H1 (cell line): ENCODE data around the gene ASTN2. TPM values are rescaled to one million over a fixed set of nuclear protein-coding genes. Genes with fewer than 3 reads are reported as not detected.

ENCODE experiments used
- ASH2L ChIP-seq: fragments of 200-600, 300-600 bp; sonication (generic); IDR thresholded peaks from one replicate; pipeline ENCODE4 v1.7.1; 2017; ENCODE audit warnings: low read length
- CBX5 ChIP-seq: fragments of 300-800, 300-1000 bp; sonication (generic); IDR thresholded peaks from 2 replicates; pipeline ENCODE4 v1.7.1; 2016; ENCODE audit warnings: antibody characterized with exemption, low read length, low read depth
- EP300 ChIP-seq, 2 experiments: IDR thresholded peaks; 1 replicate in 1 of 2; 2 replicates in 1 of 2; pipeline ENCODE4 v1.6.1; 2011 to 2012; ENCODE audit warnings: low read depth in 2 of 2, low read length in 2 of 2, mild to moderate bottlenecking in 2 of 2, borderline replicate concordance in 1 of 2, inconsistent platforms in 1 of 2, moderate library complexity in 1 of 2
- JUND ChIP-seq: IDR thresholded peaks from 2 replicates; pipeline ENCODE4 v1.6.1; 2011; ENCODE audit warnings: mild to moderate bottlenecking, improper control_type of control experiment, low read length
- RFX5 ChIP-seq: IDR thresholded peaks from 2 replicates; pipeline ENCODE4 v1.6.1; 2011; ENCODE audit warnings: low read depth, low read length, improper control_type of control experiment, borderline replicate concordance
- SP2 ChIP-seq: IDR thresholded peaks from 2 replicates; pipeline ENCODE4 v1.6.1; 2012; ENCODE audit warnings: mild to moderate bottlenecking, low read length, inconsistent platforms
- TBP ChIP-seq: IDR thresholded peaks from 2 replicates; pipeline ENCODE4 v1.6.1; 2011; ENCODE audit warnings: low read depth, low read length, improper control_type of control experiment
- polyA plus RNA-seq, 7 experiments: library from polyadenylated mRNA; depleted of rRNA in 3 of 7; stranded (reverse) in 5 of 7; unstranded in 2 of 7; fragments of >200 nt in 5 of 7; fragments of 200-250 nt in 2 of 7; gene quantifications; 1 replicate in 5 of 7; 2 replicates in 1 of 7; 4 replicates in 1 of 7; pipeline versions ENCODE4 v1.2.1 to v1.2.3, GENCODE V29; 2011 to 2013; ENCODE audit warnings: missing spikeins in 2 of 7, mixed read lengths in 2 of 7
- total RNA-seq: library from RNA; stranded (reverse); fragmentation: NEBNext Ultra II Directional; extraction: Animal tissue kit (Norgen Biotek cat#: 25700); gene quantifications from 2 replicates; pipeline ENCODE4 v1.2.1, GENCODE V29; 2021
- TF ChIP-seq, protein P1 (sequence below): IDR thresholded peaks from 2 replicates; pipeline ENCODE4 v1.6.1; 2012; ENCODE audit warnings: inconsistent platforms

The ASTN2 gene
- total and polyA plus RNA-seq, 2 of the 8 experiments (the other 6 are each of a cell fraction or from before 2014, with no cell fraction given), result 8.2 to 13.7 TPM

DNA sequence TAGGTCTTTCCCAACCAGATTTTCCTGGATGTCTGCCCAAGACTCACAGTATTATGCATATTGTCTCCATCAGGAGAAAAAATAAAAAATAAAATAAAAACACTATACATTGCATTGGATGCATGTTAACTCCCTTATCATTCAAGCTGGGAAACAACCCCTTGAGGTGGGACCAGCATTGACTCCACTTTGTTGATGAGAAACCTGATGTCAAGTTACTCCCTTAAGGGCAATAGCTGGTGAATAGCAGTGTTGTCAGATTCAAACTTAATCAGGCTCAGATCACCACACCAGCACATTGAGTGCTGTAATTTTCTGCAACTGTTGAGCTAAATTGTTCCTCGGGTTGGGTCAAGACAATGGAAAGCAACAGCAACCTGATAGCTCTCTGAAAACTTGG is 991.7 kb downstream of the ASTN2 start (continued):
- no peak for TF ChIP-seq JUND
- no peak for TF ChIP-seq CBX5
- TF ChIP-seq, protein P1, sequence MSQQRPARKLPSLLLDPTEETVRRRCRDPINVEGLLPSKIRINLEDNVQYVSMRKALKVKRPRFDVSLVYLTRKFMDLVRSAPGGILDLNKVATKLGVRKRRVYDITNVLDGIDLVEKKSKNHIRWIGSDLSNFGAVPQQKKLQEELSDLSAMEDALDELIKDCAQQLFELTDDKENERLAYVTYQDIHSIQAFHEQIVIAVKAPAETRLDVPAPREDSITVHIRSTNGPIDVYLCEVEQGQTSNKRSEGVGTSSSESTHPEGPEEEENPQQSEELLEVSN, result no peak
- TF ChIP-seq SP2, result no peak
- no peak for TF ChIP-seq TBP
- TF ChIP-seq RFX5, result no peak
- TF ChIP-seq EP300 (IDR thresholded peaks at IDR 0.05; ENCODE audit: borderline replicate concordance in 1 of 2, low read depth in 2 of 2, low read length in 2 of 2), result no peak
- no peak for TF ChIP-seq ASH2L
